NCI-H460 (cell line): ENCODE results near the gene THRAP3. TPM values are rescaled to one million over a fixed set of nuclear protein-coding genes. Genes with fewer than 3 reads are reported as not detected.
"Not testable (repeated sequence)": the region's sequence is repeated elsewhere in the genome, so short reads cannot be mapped to it uniquely, and the experiment has no call there.

Experiments
- DNase-seq: peaks from one replicate; pipeline ENCODE4 v3.0.0-alpha.2; 2016; ENCODE audit warnings: low read depth; ENCODE audit errors: extremely low read depth
- total RNA-seq: library from RNA; depleted of rRNA; stranded (reverse); fragments of >200 nt; shearing (Covaris generic); gene quantifications from 2 replicates; pipeline ENCODE4 v1.2.3, GENCODE V29; 2014

Gene THRAP3
- total RNA-seq, 1 experiment from 2014 or later = 67.7 TPM

GRCh38 chr1:36238433-36238832 is 14.2 kb downstream of the THRAP3 start:
- DNase-seq = no peak

GRCh38 chr1:36239941-36240637 is 15.8 kb downstream of the THRAP3 start:
- DNase-seq = no peak

- no peak for DNase-seq
Measured at GRCh38 chr1:36247538-36247937, 23.3 kb downstream of the THRAP3 start.

GRCh38 chr1:36248250-36248894 is 24.1 kb downstream of the THRAP3 start:
- peak; percentile 81 for DNase-seq

GRCh38 chr1:36251794-36252481 is 27.7 kb downstream of the THRAP3 start:
- DNase-seq = no peak

GRCh38 chr1:36252482-36252824 is 28.2 kb downstream of the THRAP3 start:
- not testable (repeated sequence) for DNase-seq

GRCh38 chr1:36253161-36253862 is 29.1 kb downstream of the THRAP3 start:
- no peak for DNase-seq

GRCh38 chr1:36256558-36257374 is 32.5 kb downstream of the THRAP3 start:
- DNase-seq = no peak

- no peak for DNase-seq
Measured at GRCh38 chr1:36257375-36257767, 33.1 kb downstream of the THRAP3 start.

- DNase-seq = no peak
Measured at GRCh38 chr1:36258960-36259344, 34.7 kb downstream of the THRAP3 start.

GRCh38 chr1:36268981-36269380 is 44.7 kb downstream of the THRAP3 start:
- no peak for DNase-seq

GRCh38 chr1:36269408-36269838 is 45.2 kb downstream of the THRAP3 start:
- DNase-seq = no peak

- DNase-seq = no peak
Measured at GRCh38 chr1:36273024-36273423, 48.8 kb downstream of the THRAP3 start.

- no peak for DNase-seq
Measured at GRCh38 chr1:36274201-36274600, 50.0 kb downstream of the THRAP3 start.

- DNase-seq = no peak
Measured at GRCh38 chr1:36276688-36277087, 52.4 kb downstream of the THRAP3 start.

GRCh38 chr1:36279110-36279788 is 55.0 kb downstream of the THRAP3 start:
- DNase-seq = no peak

- no peak for DNase-seq
Measured at GRCh38 chr1:36279789-36280296, 55.6 kb downstream of the THRAP3 start.

- no peak for DNase-seq
Measured at GRCh38 chr1:36284061-36284460, 59.8 kb downstream of the THRAP3 start.

- DNase-seq = no peak
Measured at GRCh38 chr1:36284517-36284916, 60.3 kb downstream of the THRAP3 start.
